HG03175 (cell line): ENCODE data around the gene ARHGEF33.
"Not testable (repeated sequence)": the region's sequence is repeated elsewhere in the genome, so short reads cannot be mapped to it uniquely, and the experiment has no call there.

Experiments used
- ATAC-seq: cut with Tn5 transposase; IDR thresholded peaks from one replicate; pipeline ENCODE4 v1.9.1; 2021; ENCODE audit warnings: mild to moderate bottlenecking, moderate library complexity; ENCODE audit not compliant: unreplicated experiment

The ARHGEF33 gene

DNA sequence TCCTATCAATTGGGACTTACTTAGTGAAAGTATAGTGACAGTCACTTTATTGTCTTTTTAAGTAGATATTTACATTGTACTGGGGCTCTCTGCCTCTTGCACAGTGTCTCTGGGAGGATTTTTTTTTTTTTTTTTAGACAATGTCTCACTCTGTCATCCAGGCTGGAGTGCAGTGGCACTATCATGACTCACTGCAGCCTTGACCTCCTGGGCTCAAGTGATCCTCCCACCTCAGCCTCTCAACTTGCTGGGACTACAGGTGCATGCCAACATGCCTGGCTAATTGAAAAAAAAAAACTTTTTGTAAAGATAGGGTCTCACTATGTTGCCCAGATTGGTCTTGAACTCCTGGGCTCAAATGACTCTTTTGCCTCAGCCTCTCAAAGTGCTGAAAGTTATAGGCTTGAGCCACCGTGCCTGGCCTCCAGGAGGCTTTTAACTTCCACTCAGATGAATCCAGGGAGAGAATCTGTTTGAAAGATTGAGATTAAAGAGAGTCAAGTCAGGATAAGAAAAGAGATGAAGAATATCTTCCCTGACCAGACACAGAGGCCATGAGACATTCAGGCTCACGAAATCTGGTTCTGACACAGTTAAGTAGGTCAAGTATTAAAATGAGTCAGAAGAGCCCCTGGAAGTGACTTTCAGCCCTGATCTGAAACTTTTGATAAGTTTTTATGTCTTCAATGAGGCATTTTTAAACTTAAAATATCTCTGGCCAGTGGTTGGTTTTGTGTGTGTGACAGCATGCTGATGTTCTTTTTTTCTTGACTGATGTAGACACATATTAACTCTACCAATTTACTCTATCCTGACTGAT, 18.3 kb downstream of the ARHGEF33 start:
- ATAC-seq = peak; percentile 86

- ATAC-seq = no peak
These were observed 20.2 kb downstream of the ARHGEF33 start for GRCh38 chr2:38909872-38910271.

GRCh38 chr2:38911191-38911590, 21.5 kb downstream of the ARHGEF33 start:
- no peak for ATAC-seq

GRCh38 chr2:38912619-38913018, 22.9 kb downstream of the ARHGEF33 start:
- no peak for ATAC-seq

DNA sequence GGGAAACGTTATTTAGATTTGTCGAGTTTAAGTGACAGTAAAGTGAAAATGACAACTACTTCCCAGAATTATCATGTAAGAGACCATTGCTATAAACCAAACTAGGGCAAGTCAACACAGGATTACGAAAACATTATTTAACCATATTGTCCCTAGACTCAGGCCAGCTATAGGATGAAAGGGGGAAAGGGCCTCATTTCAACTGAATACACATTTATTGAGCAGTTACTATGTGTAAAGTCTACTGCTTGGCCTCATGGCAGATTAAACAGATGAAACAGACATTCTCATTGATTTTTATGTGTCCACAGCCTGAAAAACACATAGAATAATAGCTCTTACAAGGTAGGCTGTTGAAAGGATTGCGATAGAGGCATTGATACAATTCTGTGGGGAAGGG, 32.7 kb downstream of the ARHGEF33 start:
- ATAC-seq = no peak

DNA sequence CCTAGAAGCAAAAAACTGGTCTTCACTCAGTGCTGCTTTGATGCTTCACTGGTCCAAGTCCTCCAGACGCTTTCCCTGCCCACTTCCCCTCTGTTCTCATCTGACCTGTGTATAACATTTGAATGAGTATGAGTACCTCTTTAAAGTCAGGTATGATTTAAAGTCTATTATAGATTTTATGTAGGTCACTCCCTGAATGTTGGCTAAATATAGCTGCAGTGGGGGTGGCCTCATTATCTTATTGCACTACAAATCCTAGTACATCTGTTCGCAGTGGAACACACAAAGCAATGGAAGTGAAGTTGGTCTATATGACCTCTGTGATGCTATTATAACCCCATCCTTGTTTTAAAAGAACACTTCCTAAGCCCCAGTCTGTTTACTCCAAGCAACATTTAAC, 33.2 kb downstream of the ARHGEF33 start:
- no peak for ATAC-seq

DNA sequence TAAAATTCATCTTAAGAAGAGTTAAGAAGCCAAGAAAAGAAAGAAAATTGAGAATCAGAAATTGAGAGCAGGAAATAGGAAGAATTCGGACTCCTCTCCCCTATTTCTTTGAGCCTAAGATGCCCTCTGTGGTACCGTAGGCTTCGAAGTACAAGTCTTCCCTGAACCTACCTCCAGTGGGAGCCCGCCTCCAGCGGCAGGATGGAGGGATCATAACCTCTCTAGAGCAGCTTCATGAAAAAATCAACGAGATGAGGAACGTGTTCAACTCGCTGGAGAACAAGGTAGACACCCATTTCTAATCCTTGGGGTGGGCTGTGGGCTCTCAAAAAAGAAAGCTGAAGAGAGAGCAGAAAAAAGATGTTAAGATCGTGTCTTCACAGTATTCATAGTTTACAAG, 36.3 kb downstream of the ARHGEF33 start:
- ATAC-seq = no peak

DNA sequence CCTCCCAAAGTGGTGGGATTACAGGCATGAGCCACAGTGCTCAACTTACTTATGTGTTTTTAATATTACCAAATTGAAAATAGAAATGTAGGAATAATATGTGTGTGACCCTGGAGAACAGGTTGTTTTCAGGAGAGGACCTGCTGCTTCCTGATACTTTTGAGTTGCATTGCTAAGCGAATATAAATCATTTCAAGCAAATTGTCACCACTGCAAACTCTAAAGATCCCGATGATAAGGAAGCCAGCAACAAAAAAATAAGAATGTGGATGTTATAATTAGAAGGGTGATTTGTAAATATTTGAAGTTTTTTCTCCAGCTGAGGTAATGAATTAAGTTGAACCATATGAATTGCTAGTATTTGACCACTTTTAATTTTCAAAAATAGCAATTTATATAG, 40.9 kb downstream of the ARHGEF33 start:
- no peak for ATAC-seq

DNA sequence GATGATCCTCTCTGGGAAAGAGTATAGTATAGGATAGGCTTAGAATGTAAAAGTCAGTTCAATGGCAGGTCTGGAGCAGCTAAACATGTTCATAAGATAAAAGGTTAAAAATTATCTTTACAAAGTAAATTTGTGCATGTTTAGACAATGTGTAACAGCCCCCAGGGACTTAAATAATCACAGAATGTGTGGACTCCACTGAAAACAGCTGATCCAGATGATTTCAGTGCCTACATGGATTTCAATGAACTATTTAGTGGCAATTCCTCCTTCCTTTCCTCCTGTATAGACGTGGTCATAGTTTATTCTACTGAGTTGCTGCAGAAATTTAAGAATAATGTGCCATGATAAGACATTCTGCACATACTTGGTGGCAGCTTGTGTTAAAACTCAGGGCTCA, 42.9 kb downstream of the ARHGEF33 start:
- no peak for ATAC-seq

GRCh38 chr2:38933653-38934052, 44.0 kb downstream of the ARHGEF33 start:
- no peak for ATAC-seq

- ATAC-seq = no peak
These were observed 45.1 kb downstream of the ARHGEF33 start for GRCh38 chr2:38934742-38935141.

DNA sequence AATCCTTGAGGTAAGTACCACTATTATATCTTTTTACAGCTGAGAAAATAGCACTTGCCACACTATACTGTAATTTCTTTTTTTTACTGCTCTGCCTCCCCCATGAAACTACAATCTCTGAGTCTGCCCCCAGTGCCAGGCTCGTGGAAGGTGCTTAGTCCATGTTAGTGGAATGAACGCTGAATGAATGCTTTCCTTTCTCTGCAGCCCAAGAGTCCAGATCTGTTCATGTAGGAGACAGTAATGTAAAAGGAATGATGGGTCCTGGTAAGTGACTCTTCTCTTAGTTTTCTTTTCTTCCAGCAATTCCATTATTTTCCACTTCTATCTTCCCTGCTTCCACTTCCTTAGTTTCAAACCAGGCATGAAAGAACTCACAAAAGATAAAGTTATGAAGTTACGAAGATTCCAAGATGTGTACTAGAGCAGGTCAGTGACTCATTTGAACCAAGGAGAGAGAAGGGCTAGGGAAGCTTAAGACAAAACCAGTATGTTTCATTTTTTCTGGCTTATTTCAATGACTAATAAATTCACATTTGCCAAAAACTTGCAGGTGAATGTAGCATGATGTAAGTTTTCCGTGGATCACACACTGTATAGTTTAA, 46.0 kb downstream of the ARHGEF33 start:
- ATAC-seq = no peak

- not testable (repeated sequence) for ATAC-seq
These were observed 46.8 kb downstream of the ARHGEF33 start for GRCh38 chr2:38936516-38936915.

DNA sequence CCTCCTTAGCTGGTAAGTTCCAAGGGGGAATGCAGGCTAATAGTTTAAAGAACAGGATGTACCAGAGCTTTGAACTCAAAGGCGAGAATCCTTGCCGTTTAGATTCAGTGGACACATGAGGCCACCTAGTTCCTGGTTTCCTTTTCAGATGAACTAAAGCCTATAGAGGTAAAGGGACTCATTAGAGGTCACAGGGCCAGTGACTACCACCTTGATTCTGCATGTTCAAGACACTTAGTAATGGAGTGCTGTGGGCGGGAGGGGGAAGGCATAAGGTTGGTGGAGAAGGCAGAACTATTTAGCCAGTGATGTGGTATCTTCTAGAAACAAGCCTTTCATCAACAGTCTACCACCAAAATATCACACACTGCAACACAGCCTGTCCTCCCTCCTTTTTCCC, 47.9 kb downstream of the ARHGEF33 start:
- no peak for ATAC-seq

- ATAC-seq = no peak
These were observed 51.1 kb downstream of the ARHGEF33 start for GRCh38 chr2:38940746-38941145.

GRCh38 chr2:38943784-38944183, 54.1 kb downstream of the ARHGEF33 start:
- no peak for ATAC-seq

DNA sequence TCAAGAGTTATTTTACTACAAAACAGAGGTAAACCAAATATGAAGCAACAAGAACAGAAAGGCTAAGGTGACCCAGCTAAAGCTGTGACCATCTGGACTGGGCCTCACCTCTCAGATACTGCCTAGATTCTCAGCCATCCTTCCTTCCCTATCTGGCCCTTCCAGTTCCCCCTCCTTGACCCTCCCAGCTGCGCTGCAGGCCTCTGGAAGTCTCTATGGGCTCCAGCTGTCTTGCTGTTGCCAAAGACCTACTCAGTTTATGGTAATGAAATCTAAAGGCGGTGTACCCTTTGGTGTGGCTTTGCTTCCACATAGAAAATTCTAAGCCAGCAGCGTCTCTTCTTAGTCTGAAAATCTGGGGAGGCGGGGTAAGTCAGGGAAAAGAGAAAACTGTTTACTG, 55.7 kb downstream of the ARHGEF33 start:
- no peak for ATAC-seq

DNA sequence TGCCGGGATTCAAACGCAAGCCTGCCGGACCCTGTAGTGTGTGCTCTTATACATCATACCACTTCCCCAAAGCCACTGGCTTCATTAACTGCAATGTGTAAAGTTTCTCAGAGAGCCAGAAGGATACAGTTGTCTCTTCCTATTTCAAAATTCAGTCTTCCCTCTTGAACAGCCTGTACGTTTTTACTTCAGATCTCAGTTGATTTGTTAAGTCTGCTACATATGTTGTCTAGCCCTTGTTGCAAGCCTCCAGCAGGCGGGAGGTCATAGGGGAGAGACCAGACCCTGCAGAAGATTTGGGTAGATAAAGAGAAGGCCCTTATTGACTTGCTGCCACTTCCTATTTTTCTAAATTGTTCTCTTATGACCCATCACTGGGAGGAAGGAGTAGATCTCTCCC, 56.2 kb downstream of the ARHGEF33 start:
- ATAC-seq = no peak

DNA sequence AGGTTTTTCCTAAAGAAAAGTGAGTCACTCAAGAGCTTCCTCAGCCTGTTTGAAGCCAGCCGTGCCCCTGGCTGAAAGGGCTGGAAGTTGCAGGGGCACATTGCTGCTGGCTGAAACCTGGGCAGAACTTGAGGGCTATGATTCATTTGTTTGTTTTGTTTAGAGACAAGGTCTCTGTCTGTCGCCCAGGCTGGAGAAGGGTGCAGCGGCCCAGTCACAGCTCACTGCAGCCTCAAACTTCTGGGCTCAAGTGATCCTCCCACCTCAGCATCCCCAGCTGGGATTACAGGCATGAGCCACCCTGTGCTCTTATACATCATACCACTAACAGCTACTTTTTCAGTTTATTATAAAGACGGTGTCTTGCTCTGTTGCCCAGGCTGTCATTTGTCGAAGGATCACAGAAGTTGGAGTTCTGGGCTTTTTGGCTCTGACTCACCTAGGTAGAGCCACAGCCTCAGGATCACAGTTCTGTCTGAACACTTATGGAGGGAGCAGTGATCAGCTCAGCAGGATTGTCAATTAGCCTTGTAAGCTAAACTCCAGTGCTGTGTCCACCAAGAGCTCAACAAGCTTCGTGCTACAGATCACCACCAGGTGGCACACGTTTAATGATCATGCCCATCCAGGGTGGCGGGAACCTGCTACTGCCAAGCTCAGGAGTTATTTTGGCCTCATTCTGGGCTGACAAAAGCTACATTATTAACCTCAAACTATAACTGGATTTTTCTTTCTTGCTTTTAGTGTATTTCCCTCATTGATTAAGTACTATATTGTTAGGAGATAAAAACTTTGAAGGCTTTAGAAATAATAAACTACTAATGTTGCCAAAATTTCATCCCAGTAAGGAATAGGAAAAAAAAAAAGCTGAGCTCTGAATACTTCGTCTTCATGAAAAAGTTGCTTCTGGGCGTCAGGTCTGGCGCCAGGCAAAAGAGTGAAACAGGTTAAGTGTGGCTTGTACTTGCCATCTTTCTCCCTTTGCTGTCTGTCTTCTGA, 57.9 kb downstream of the ARHGEF33 start:
- ATAC-seq = no peak

GRCh38 chr2:38948387-38948882, 58.8 kb downstream of the ARHGEF33 start:
- ATAC-seq = no peak

GRCh38 chr2:38948995-38949394, 59.3 kb downstream of the ARHGEF33 start:
- no peak for ATAC-seq
